HG03280 (cell line): ENCODE data around the gene AAMP.

Experiments used
- ATAC-seq: cut with Tn5 transposase; IDR thresholded peaks from one replicate; pipeline ENCODE4 v1.9.1; 2021; ENCODE audit warnings: mild to moderate bottlenecking, moderate library complexity; ENCODE audit not compliant: unreplicated experiment

Gene AAMP

DNA sequence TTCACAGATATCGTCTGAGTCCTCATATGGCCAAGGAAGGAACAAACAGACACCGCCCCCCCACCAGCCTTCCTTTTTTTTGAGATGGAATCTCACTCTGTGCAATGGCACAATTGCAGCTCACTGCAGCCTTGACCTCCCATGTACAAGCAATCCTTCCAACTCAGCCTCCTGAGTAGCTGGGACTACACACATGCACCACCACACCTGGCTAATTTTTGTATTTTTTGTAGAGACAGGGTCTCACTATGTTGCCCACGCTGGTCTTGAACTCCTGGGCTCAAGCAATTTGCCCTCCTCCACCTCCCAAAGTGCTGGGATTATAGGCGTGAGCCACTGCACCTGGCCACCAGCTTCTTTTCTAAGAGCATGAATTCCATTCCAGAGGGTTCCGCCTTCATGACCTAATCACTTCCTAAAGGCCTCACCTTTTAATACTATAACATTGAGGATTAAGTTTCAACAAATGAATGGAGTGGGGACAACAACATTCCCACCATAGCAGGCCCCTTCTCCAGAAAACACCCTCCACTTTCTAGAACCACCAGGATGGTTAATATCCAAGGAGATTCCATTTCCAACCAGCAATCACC is 24.6 kb upstream of the AAMP start:
- no peak for ATAC-seq

DNA sequence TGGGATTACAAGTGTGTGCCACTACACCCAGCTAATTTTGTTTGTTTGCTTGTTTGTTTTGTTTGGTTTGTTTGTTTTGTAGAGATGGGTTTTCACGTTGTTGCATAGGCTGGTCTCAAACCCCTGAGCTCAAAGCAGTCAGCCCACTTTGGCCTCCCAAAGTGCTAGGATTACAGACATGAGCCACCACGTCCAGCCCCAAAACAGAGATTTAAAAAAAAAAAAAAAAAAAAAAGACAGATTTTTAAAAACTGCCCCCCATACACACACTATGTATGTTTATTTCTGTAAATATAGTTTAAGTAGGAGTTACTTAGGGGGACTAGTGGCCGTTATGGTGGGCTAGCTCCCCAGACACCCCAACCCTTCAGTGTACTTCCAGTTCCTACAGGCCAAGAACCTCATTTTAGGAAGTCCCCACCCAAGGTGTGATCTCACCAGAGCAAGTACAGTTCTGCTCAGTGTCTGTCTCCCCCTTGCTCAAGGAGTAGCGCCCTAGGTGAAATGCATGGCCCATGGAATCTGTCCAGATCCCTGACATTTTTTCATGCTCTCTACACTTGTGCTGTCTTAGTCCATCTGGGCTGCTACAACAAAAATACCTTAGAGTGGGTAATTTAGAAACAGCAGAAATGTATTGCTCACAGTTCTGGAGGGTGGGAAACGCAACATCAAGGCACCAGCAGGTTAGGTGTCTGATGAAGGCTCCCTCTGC is 23.9 kb upstream of the AAMP start:
- ATAC-seq: no peak

DNA sequence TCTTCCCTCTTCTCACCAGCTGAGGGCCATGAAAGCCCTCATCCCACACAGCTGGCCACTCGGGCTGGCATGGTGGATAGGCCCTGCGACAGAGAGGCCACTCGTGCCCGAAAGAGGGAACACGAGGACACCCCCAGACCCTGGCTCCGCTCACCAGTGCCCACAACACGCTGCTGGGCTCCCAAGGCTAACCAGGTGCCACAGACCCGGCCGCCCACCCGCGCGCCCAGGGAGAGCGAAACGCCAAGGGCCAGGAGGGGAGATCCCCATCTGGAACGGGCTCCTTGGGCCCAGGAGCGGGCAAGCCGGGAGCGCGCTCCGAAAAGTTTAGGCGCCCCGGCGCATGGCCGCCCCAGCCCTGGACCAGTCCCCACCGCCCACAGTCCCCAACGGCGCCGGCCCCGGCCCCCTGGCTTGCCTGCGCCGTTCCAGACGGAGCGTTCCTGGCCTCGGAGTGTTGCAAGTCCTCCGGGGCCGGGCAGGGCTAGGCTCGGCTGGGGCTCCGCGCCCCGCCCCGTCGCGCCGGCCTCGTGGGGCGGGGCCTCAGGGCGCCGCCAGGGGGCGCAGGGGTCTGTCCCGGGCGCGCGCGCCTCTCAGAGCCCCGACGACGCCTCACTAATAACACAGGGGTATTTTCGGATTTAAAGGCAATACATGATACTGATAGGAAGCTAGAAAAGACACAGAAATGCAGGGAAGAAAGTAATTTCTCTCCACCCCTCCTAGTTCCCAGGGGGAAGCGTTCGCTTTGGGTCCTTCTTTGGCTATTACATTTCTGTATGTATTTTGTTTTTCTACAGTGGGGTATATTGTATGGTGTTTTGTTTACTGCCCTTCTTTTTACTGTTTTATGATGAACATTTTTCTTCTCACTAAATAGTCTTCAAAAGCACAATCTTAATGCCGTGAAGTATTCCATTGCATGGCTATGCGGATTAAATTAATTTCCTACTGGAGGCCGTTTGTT is 22.4 kb upstream of the AAMP start, which contains the start of gene TMBIM1:
TMBIM1 (minus strand) TSS at position 456 of the 967 bp plus-strand sequence. CDS start 10,362 bp downstream, outside the sequence.
- ATAC-seq: peak; percentile 91

DNA sequence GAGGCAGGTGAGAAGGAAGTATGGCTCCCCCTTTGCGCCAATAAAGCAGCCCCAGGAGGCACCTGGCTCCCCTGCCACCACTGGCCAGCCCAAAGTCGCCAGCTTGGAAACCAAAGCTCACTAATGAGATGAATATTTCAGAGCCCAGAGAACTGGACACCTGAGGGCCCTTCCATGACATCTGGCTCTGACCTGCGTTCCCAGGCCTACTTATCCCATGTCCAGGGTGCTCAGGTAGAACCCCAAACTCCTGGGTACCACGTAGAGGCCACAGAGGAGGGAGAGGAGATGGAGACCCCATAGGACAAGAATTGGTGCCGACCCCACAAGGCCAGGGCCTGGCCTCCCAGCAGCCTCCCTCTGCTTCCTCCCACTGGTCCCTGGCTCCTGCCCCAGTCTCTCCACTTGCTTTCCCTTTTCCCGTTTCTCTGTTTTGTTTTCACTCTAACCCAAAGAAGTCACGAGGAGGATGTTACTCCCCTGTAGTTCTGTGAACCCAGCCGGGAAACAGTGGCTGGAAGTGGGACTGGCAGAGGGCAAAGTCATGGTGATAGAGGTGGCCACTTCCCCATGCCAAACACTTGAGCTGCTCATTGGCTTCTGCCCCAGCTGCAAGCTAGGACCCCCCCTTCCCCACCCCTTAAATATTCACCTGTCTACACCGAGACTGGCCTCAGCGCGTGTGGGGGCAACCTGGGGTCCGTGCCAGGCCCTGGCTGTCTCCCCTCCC is 21.5 kb upstream of the AAMP start:
- no peak for ATAC-seq

DNA sequence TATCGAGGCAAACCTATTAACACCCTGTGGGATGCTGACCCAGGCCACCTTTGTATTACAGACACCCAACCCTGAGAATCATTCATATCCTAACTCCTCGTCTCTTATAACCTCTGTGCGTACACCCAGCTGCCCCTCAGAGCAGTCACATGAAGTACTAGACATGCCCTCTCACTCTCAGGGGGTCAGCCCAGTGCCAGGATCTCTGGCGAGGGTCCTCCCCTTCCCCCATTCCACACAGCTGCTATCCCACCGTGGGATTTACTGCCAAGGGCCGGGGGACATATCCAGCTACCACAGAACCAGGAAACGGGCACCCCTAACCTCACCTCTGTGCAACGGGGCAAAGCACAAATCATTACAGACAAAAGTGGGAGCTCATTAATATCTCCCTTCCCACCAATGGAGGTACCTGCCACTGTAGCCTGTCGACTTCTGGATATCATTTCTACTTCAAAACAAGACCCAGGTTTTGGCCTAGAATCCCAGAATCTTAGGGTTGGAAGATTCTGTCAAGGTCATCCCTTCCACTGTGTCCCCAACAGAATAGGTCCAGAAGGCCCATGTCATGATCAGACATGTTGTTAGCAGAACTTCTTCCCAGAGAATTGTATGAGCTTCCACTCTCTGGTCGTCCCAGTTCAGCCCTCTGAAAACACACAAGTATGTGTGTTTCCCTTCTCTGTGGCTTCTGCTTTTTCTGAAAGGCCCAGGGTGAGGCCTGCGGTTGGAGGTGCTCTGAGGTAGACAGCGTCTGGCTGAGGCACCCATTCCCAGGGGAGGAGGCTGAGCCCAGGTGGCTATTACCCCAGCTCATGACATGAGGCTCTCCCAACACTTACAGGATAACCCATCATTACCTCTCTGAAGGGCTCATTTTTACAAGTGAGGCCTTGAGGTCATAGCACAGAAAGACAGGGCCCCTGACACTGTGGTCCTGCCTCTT is 20.7 kb upstream of the AAMP start:
- peak; percentile 28 for ATAC-seq

DNA sequence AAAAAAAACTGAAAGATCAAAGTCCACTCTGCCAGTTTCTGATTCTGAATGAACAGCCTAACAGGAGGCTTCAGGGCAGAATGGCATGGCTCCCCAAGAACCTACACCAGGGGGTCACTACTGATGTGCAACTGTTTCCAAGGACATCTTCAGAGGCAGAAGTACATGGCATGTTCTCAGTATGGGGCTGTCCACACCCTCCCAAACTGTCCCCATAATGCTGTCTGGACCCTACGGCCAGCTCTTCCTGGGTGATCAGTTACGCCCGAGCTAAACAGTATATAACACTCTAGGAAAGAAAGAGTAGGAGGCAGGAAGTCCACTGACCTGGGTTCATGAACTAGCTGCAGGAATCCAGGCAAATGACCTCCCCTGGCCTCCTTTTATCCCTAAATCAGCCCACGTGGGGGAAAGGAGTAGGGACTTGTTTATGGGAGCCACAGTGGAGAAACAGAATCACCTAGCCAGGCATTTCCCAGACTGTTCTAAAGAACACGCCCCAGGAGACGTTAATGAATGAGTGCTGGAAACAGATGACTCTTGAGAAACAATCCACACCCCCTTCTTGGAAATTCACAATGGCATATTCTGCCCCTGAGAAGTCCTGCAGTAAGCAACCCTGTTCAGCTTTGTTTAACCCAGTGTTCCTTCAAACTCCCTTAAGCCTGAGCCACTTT is 19.8 kb upstream of the AAMP start:
- no peak for ATAC-seq

DNA sequence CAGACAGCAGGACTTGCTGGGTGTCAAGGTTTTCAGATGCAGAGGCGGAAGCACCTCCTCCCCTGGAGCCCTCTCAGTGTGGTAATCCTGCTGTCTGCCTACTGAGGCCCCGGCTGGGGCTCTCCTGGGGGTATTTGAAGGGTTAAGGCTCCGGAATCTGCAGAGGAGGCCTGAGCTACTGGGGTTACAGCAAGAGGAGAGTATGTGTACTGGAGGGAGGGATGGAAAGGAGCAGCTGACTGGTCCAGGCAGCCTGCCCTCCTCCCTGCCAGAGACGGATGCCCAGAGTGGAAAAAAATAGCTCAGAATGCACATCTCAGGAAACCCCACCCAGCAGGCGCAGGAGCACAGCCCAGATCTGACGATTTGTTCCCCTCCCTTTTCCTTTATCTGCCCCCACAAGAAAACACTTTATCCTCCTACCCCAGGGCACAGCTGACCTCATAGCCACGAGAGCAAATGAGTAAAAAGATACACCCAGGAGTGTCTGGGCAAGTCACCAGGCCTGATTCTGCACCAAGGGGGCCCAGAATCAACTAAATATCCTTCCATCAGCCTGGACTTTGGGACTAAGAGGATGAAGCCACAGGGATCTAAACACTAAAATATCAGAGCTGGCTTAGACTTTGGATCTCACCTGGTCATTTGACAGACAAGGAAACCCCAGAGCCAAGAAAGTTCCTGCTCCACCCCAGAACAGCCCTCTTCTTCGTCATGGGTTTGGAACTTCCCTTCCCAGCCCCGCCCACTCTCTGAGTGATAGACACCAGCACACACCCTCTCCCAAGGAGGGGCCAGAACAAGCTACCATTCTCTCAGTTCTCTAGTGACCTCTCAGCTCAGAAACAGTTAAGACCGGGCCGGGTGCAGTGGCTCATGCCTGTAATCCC is 16.9 kb upstream of the AAMP start:
- peak; percentile 67 for ATAC-seq

DNA sequence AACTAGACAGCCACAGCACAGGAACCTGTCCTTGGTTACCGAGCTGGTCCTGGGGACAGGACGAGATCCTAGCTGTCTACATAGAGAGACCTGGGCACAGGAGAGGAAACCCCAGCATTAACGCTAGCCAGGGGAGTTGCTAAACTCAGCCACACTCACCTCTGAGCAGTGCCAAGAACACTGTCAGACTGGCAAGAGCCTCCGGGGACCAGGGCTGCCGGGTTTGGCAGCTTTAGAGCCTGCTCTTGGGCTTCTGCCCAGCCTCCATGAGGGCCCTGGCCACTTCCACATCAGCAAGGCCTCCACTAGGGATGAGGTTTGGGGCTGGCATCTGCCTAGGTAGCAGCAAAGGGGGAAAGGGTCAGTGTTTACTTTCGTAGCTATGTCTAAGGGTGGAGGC is 15.7 kb upstream of the AAMP start:
- no peak for ATAC-seq

DNA sequence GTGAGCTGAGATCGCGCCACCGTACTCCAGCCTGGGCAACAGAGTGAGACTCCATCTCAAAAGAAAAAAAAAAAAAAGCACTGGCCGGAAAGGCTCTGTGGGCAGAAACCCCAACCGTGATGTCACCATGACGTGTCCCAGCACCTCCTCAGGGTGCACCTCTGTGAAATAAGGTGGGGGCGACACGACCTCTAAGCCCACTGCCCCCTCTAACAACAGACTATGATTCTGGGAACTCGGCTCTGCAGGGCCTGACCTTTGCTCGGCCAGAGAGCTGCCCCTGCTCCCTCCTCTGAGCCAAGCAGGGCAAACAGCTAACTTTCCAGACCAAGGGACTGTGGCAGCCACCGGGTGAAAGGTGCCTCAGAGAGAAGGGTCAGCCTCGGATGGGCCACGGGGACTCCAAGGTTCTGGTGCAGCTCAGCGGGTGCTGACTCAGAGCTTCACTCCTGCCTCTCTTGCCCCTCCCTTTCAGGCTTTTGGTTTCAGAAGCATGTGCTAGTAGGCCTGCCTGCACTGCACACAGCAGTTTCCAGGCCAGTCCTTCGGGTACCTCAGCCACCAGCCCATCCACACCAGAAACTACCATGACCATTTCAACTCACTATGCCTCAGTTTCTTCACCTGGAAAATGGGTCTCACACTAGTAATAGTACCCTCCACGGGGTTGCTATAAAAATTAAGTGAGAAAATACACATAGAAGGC is 14.3 kb upstream of the AAMP start:
- peak; percentile 63 for ATAC-seq

DNA sequence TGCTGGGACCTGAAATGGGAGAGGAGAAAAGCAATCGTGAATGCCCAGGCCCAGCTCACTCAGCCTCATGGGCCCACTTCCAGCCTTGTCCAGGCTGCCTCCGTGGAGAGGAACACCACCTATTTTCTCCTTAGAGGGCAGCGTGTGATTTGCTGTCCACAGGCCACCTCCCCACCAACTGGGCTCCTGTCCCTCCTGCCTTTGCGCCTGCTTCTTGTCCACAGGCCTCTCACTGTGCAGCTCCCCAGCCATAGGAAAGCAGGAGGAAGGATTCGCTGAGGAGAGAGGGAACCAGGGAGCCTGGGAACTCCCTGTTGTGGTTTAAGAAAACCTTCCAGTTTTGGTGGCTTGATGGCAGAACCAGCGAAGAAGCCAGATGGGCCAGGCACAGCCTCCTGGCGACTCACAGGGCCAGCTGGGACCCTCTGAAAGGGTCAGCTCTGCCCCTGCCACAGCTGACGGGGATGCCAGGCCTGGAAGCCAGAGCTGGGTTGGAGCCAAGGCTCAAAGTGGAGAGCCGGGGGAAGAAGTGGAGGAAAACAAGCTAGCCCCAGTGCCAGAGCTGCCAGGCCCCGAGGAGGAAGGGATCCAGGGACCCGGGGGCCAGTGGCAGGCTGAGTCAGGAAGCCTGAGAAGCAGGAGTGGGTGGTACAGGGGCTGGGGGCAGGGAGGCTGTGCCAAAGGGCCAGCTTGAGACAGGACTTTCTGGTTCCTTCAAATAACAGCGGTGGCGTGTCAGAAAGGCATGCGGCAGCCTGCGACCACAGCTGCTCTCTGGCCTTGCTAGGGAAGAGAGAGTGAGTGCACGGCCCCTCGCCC is 12.4 kb upstream of the AAMP start:
- no peak for ATAC-seq

DNA sequence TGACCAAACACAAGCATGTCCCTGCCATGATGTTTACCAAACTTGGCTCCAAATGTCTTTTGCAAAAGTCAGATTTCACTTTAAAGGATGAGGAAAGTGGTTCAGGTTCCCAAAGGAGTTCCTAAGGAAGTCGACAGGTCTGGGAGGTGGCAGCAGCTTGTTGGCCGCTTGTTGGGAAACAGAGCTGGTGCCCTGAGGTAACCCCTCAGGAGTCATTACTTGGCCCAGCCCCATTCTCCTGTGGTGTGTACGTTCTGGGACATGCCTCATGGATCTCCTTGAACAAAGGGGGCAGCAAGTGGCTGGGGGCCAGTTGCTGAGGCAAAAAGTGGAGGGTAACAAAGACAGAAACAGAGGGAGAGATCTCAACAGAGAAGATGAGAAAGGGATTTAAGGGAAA is 11.5 kb upstream of the AAMP start:
- no peak for ATAC-seq

DNA sequence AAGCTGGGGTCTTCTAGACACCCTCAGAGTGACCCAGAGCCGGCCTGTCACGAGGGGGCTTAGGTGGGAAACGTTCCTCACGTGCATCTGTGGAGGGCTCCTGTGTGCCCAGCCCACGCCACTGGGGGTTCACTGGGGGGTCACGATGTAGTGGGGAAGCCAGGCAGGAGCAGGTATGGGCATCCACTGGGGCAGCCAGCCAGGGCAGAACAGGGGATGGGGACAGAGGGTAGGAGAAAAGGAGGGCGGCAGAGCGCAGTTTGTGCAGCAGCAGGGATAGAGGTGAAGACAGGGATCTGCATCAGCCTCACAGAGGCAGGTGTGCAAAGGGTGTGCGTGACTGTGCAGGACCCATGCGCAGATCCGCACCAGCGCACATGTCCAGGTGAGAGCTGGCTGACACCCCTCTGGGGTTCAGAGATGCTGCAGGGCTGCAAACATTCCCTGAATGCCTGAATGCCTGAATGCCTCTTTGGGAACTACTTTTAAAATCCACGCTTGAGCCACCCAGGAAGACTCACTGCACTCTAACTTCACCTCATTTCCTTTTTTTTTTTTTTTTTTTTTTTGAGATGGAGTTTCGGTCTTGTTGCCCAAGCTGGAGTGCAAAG is 10.4 kb upstream of the AAMP start:
- ATAC-seq: no peak

DNA sequence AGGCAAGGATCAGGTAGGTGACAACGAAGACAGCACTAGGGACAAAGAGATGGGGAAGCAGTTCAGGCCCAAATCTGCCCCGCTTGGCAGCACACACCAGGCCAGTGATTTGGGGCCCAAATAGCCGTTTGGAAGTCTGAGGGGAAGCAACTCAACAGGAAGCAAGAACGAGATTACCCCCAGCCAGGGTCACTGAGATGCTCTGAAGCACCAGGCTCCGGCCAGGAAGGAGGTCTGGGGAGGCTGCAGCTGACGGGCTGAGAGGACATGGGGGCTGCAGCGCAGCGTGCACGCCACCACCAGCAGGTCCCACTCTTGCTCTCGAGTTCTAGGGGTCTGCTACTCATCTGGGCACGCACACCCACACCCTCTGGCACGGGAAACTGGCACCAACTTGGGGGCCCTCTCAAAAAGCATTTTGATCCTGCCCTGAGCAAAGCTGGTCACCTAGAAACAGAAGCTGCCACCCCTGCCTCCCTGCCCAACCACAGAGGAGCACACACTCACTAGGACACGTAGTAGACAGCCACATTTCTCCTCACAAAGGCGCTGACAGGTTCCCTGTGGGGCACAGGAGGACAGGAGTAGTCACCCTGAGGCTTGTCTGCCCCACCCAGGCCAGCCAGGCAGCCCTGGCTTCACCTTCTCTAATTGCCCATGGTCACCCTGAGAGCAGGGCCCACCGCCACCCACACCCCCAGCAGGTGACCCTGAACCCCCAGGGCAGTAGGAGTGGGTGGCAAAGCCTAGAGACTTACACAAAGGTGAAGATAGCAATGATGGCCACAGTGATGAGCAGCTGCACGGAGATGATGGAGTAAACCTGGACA is 8.8 kb upstream of the AAMP start:
- no peak for ATAC-seq

DNA sequence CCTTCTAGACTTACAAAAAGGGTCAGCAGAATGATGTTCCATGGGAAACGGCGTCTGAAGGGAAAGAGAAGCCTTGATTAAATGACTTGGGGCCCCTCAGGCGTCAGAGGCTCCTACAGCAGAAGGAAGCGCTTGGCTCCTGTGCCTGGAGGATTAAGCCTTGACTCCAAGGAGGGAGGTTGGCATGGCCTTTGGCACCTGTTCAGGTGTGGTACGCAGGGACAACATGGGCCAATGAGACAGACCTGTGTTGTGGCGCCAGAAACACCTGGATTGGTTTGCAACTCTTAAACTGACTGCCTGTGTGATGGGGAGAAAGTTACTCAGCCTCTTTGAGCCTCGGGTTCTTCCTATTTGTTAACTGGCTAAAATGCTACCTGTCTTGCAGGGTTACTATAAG is 8.0 kb upstream of the AAMP start:
- ATAC-seq: no peak

DNA sequence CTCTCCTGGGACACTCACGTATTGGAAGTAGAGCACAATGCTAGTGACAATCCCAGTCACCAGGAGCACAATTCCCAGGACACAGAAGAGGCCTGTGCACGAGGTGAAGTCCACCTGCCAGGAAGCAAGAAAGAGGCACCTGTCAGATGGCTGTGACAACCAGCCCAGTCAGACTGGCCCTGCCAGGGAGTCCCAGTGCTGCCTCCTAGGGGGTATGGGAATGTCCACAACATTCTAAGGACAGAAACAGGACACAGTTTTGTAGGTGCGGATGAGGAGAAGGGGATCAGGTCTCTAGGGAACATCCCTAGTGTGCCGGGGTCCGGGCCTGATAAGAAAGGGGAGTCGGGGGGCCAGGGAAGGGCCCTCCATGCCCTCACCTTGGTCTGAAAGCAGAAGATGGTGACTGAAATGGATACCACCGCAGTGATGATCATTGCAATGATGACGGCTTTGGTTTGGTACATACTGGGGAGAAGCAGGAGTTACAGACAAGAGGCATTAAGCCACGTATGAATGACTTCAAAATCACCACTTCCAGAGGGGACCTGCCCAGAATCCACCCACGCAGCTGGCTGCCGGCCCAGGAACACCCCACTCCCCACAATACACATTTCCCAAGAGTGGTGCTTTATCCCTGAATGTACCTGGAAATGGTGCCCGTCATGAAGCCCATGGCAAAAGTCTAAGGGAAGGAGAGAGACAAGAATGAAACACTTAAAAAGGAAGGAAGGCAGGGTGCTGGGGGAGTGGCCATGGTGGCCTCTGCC is 7.2 kb upstream of the AAMP start:
- no peak for ATAC-seq
